Activated CD4-positive, alpha-beta T cell treated with anti-CD3 and anti-CD28 coated beads for 48 hours (primary cell): Measurements from ENCODE around the gene SHLD1.

Experiments
- DNase-seq: peaks from one replicate; pipeline ENCODE4 v3.0.0-alpha.2; 2020

The SHLD1 gene

GRCh38 chr20:5827098-5827853, 77.1 kb downstream of the SHLD1 start:
- DNase-seq, result no peak

- no peak for DNase-seq
Observed at GRCh38 chr20:5827861-5828260, 77.7 kb downstream of the SHLD1 start.

GRCh38 chr20:5829241-5829809, 79.1 kb downstream of the SHLD1 start:
- no peak for DNase-seq

- no peak for DNase-seq
Observed at GRCh38 chr20:5831539-5832237, 81.5 kb downstream of the SHLD1 start.

GRCh38 chr20:5833309-5833941, 83.2 kb downstream of the SHLD1 start:
- no peak for DNase-seq

- DNase-seq, result no peak
Observed at GRCh38 chr20:5834436-5835005, 84.3 kb downstream of the SHLD1 start.

- DNase-seq, result peak; percentile 23
Observed at GRCh38 chr20:5835321-5835821, 85.2 kb downstream of the SHLD1 start.

GRCh38 chr20:5835871-5836270, 85.7 kb downstream of the SHLD1 start:
- no peak for DNase-seq

- no peak for DNase-seq
Observed at GRCh38 chr20:5836569-5836968, 86.4 kb downstream of the SHLD1 start.

- DNase-seq, result no peak
Observed at GRCh38 chr20:5840411-5841002, 90.3 kb downstream of the SHLD1 start.

GRCh38 chr20:5841522-5841921, 91.3 kb downstream of the SHLD1 start:
- DNase-seq, result no peak

- no peak for DNase-seq
Observed at GRCh38 chr20:5842465-5842864, 92.3 kb downstream of the SHLD1 start.

- DNase-seq, result no peak
Observed at GRCh38 chr20:5843054-5843592, 92.9 kb downstream of the SHLD1 start.

GRCh38 chr20:5844063-5844681, 94.0 kb downstream of the SHLD1 start:
- peak; percentile 80 for DNase-seq

GRCh38 chr20:5845681-5846615, 95.7 kb downstream of the SHLD1 start:
- no peak for DNase-seq

GRCh38 chr20:5848711-5849505, 98.7 kb downstream of the SHLD1 start:
- no peak for DNase-seq

- DNase-seq, result no peak
Observed at GRCh38 chr20:5855939-5856338, 105.7 kb downstream of the SHLD1 start.

- DNase-seq, result no peak
Observed at GRCh38 chr20:5859608-5860007, 109.4 kb downstream of the SHLD1 start.

- no peak for DNase-seq
Observed at GRCh38 chr20:5862703-5863039, 112.5 kb downstream of the SHLD1 start.
